BE2C (cell line): ENCODE results near the gene TPST2.

ENCODE experiments used
- DNase-seq: peaks from one replicate; pipeline ENCODE4 v3.0.0-alpha.2; 2020
- H3K27me3 ChIP-seq: fragments of 250-450 bp; sonication (Bioruptor Pico); 2 replicates; pipeline ENCODE4 v1.5.1; 2020; ENCODE audit warnings: mild to moderate bottlenecking
- H3K36me3 ChIP-seq: fragments of 250-450 bp; sonication (Bioruptor Pico); 2 replicates; pipeline ENCODE4 v1.5.1; 2020; ENCODE audit warnings: mild to moderate bottlenecking
- H3K4me1 ChIP-seq: fragments of 250-450 bp; sonication (Bioruptor Pico); 2 replicates; pipeline ENCODE4 v1.5.1; 2020
- H3K4me3 ChIP-seq: 2 replicates; pipeline ENCODE4 v1.5.1; 2011; ENCODE audit warnings: low read depth, low read length
- H3K9me3 ChIP-seq: fragments of 250-450 bp; sonication (Bioruptor Pico); 2 replicates; pipeline ENCODE4 v1.5.1; 2020
- CTCF ChIP-seq: IDR thresholded peaks from 2 replicates; pipeline ENCODE4 v1.5.1; 2012; ENCODE audit warnings: mild to moderate bottlenecking, low read depth, low read length

Gene TPST2

GRCh38 chr22:26555478-26555877 is 34.5 kb downstream of the TPST2 start:
- Histone ChIP-seq H3K9me3 (no peaks in the 10 kb centered on the region), H3K27me3 (no peaks in the 10 kb centered on the region), H3K4me3 (no peak overlapping the region), H3K4me1 (no peaks in the 10 kb centered on the region), H3K36me3 (no peaks in the 10 kb centered on the region)
- no peak for DNase-seq
- no peak for TF ChIP-seq CTCF

GRCh38 chr22:26554956-26555355 is 35.0 kb downstream of the TPST2 start:
- no peak for DNase-seq
- H3K4me1 ChIP-seq, result no peaks in the 10 kb centered on the region
- no peak for TF ChIP-seq CTCF
- no peaks in the 10 kb centered on the region for H3K9me3 ChIP-seq
- H3K36me3 ChIP-seq, result no peaks in the 10 kb centered on the region
- H3K4me3 ChIP-seq, result no peak overlapping the region
- H3K27me3 ChIP-seq, result no peaks in the 10 kb centered on the region

- Histone ChIP-seq H3K4me1 (no peaks in the 10 kb centered on the region), H3K9me3 (no peaks in the 10 kb centered on the region), H3K36me3 (no peaks in the 10 kb centered on the region), H3K27me3 (no peaks in the 10 kb centered on the region), H3K4me3 (no peak overlapping the region)
- TF ChIP-seq CTCF, result no peak
- DNase-seq, result no peak
Measured at GRCh38 chr22:26553056-26553752, 36.7 kb downstream of the TPST2 start.

- H3K36me3 ChIP-seq, result no peaks in the 10 kb centered on the region
- no peaks in the 10 kb centered on the region for H3K4me1 ChIP-seq
- DNase-seq, result no peak
- no peak for TF ChIP-seq CTCF
- no peaks in the 10 kb centered on the region for H3K27me3 ChIP-seq
- H3K9me3 ChIP-seq, result no peaks in the 10 kb centered on the region
- H3K4me3 ChIP-seq, result no peak overlapping the region
Measured at GRCh38 chr22:26552466-26552865, 37.5 kb downstream of the TPST2 start.

GRCh38 chr22:26551568-26551967 is 38.4 kb downstream of the TPST2 start:
- H3K36me3 ChIP-seq, result no peaks in the 10 kb centered on the region
- H3K4me3 ChIP-seq, result no peak overlapping the region
- H3K9me3 ChIP-seq, result no peaks in the 10 kb centered on the region
- H3K4me1 ChIP-seq, result no peaks in the 10 kb centered on the region
- DNase-seq, result no peak
- no peak for TF ChIP-seq CTCF
- no peaks in the 10 kb centered on the region for H3K27me3 ChIP-seq

- no peak for TF ChIP-seq CTCF
- Histone ChIP-seq H3K27me3 (no peaks in the 10 kb centered on the region), H3K9me3 (no peaks in the 10 kb centered on the region), H3K4me3 (no peak overlapping the region), H3K36me3 (no peaks in the 10 kb centered on the region), H3K4me1 (no peaks in the 10 kb centered on the region)
- DNase-seq, result no peak
Measured at GRCh38 chr22:26550498-26551033, 39.4 kb downstream of the TPST2 start.
